Uterus (tissue), 2 donors: ENCODE data around the gene DLG5.

Experiments used
- POLR2A ChIP-seq, 2 donors: fragments of 450-650 bp; IDR thresholded peaks; one replicate each; pipeline ENCODE4 v1.6.1; 2016; ENCODE audit warnings: antibody characterized with exemption in 2 of 2, mild to moderate bottlenecking in 1 of 2, moderate library complexity in 1 of 2
- TF ChIP-seq, protein P1 (sequence below), 4 experiments: fragments of 200-600 bp in 2 of 4; fragments of 450-650 bp in 2 of 4; sonication (generic) in 2 of 4; IDR thresholded peaks; one replicate each; pipeline ENCODE4 v1.5.1; 2016 to 2019; ENCODE audit warnings: antibody characterized with exemption in 4 of 4, mild to moderate bottlenecking in 2 of 4, moderate library complexity in 1 of 4

DNA sequence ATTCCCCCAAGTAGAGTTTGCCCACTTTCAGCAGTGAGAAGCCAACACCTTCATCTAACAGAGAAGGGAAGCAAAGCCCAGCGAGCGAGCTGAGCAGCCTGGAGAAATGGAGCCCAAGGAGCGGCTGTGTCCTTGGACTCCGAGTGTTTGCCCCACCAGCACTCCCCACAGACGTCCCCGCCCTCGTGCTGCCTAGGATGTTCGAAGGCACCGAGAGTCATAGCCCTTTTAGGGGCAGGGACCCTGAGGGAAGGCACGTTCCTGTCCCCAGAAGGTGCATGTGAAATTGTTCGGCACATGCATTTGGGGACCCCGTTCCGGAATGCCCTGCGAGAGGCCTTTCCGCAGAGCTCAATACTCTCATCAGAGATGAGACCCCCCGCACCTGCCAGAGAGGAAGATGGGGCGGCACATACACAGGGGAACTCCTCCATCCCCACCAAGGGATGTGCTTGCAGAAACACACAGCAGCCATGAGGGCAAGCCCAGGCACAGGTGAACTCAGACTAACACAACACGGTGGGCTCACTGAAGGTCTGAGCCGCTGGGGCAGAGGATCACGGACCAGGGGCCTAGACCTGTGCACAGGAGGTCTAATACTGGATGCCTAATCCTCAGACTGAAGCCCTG is 131.0 kb downstream of the DLG5 start:
- TF ChIP-seq, protein P1, sequence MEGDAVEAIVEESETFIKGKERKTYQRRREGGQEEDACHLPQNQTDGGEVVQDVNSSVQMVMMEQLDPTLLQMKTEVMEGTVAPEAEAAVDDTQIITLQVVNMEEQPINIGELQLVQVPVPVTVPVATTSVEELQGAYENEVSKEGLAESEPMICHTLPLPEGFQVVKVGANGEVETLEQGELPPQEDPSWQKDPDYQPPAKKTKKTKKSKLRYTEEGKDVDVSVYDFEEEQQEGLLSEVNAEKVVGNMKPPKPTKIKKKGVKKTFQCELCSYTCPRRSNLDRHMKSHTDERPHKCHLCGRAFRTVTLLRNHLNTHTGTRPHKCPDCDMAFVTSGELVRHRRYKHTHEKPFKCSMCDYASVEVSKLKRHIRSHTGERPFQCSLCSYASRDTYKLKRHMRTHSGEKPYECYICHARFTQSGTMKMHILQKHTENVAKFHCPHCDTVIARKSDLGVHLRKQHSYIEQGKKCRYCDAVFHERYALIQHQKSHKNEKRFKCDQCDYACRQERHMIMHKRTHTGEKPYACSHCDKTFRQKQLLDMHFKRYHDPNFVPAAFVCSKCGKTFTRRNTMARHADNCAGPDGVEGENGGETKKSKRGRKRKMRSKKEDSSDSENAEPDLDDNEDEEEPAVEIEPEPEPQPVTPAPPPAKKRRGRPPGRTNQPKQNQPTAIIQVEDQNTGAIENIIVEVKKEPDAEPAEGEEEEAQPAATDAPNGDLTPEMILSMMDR (IDR thresholded peaks at IDR 0.05), result no peak
- TF ChIP-seq POLR2A (IDR thresholded peaks at IDR 0.05), result no peak
